Posterior vena cava (tissue), 2 donors: ENCODE data around the gene GIMAP2. TPM values are rescaled to one million over a fixed set of nuclear protein-coding genes. Genes with fewer than 3 reads are reported as not detected.

Experiments used
- DNase-seq: peaks from one replicate; pipeline ENCODE4 v3.0.0-alpha.2; 2020; ENCODE audit warnings: low spot score
- intact Hi-C, 2 donors: fragments of 100-400 bp; cut with DNase I; formaldehyde crosslinking; loops; one replicate each; pipeline versions ENCODE4 v1.14.1 to v1.14.2; 2022 to 2023
- total RNA-seq, 2 donors: library from RNA; stranded (reverse); fragmentation: NEBNext Ultra II Directional; extraction: Animal tissue kit (Norgen Biotek cat#: 25700); gene quantifications; one replicate each; pipeline ENCODE4 v1.2.1, GENCODE V29; 2021
- donor health status: DM: yes; HTN: yes; CAD: no.
- donor health status: DM: yes; HTN: yes; CAD: no.

Gene GIMAP2
- total RNA-seq, 2 donors from 2014 or later: 8.3 to 12.2 TPM

DNA sequence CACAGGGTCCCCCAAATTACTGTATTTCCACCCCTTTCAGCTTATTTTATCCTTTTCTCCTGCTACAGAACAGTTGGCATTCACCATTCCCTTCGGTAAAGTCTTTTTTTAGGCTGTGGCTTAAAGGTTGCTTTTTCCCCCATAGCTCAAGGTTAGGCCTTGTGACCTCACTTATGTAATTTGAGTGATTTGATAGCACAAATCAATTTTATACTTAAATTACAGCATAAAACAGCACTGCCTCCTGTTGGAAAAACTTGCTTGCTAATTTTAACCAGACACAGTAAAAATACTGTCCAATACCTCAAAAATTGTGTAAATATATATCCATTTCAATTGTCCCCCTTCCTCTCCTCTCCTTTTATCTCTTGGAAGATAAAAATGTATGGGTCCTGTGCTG lies 38.0 kb downstream of the GIMAP2 start:
- DNase-seq: no peak
- intact Hi-C loops: no loop called here

DNA sequence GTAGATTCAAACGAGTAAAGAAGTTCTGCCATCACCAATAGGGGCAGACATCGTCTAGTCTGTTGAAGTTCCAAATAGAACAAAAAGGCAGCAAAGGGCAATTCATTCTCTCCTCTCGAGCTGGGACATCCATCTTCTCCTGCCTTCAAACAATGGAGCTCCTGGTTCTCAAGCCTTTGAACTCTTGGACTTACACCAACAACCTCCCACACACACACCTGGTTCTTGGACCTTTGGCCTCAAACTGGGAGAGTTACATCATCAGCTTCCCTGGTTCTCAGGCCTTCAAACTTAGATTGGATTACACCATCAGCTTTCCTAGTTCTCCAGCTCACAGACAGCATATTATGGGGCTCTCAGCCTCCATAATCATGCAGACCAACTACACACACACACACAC lies 41.9 kb downstream of the GIMAP2 start:
- intact Hi-C loops: no loop called here
- DNase-seq: no peak

DNA sequence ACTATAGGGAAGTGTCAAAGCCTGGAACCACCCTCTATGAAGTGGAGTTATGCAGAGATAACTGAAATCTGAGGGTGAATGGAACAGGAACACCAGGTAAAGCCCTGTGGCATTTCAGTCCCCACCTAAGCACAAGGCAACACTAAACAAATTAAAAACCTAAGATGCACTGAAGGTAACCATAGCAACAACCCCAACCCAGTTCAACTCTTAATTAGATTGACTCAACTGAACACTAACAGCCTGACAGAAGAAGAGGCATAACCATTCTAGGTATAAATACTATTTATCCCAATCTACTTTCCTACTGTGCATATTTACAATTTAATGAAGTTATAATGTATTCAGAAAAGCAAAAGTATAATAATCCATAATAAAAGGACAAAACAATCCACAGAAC lies 42.5 kb downstream of the GIMAP2 start:
- intact Hi-C loops: no loop called here
- no peak for DNase-seq

DNA sequence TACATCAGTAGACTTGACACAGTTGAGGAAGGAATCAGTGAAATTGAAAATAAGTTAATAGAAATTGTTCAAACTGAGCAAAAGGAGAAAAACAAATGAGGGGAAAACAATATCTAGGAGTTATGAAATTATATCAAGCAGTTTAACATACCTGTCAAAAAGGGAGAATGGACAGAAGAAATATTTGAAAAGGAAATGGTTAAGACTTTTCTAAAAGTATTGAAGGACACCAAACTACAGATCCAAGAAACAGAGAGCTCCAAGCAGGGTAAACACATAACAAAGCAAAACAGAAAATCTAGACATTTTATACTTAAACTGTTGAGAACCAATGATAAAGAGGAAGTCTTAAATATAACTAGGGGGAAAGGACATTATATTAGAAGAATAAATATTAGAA lies 43.1 kb downstream of the GIMAP2 start:
- no peak for DNase-seq

DNA sequence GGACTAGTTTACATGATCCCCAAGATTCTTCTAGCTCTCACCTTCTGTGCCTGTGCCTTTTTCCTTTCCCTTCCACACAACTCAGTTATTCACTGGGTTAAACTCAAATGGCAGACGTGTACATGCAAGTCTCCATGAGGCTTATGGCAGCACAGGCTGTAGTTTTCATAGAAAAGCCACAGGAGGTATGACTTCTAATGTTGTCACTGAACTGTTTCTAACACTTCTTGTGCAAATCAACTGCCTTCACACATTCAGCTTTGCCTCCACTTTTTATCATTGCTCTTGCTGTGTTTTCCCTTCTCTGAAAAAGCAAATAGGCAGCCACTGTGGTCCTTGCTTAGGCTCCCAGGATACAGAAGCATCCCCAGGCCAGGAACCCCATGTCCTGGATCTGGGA lies 46.4 kb downstream of the GIMAP2 start:
- no peak for DNase-seq
- intact Hi-C loops: no loop called here

More for the DNA sequence above, 43.1 kb downstream of the GIMAP2 start:
- intact Hi-C loops: no loop called here

DNA sequence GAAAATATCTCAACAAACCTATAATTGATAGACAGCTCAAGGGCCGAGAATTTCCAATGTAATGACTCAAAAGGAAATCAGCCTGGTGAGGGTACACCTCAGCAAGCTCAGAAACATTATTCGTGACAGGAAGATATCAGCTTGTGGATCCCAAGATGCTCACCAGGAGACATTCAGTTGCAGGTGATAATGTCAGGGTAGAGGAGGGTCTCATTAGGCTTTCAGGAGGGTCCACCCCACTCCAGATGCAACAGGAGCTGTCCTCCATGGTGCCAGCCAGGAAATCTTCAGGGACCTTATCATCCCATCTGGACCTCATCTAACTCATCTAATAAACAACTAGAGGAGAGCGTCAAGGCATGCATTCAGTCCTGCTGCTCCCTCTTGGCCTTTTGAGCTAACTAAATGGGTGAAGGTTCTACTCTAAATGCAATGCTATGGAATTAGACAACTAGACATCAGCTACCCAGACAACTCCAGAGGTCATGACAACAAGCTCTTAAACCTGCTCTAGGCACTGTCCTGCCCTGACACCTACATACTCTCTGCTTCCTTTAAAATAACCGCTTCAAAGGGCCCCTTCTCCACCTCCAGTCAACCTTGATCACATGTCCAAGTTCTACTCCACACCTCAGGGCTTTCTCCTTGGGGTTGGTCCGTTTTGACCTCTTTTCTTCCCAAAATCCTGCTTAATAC lies 47.4 kb downstream of the GIMAP2 start:
- intact Hi-C loops: no loop called here
- no peak for DNase-seq

DNA sequence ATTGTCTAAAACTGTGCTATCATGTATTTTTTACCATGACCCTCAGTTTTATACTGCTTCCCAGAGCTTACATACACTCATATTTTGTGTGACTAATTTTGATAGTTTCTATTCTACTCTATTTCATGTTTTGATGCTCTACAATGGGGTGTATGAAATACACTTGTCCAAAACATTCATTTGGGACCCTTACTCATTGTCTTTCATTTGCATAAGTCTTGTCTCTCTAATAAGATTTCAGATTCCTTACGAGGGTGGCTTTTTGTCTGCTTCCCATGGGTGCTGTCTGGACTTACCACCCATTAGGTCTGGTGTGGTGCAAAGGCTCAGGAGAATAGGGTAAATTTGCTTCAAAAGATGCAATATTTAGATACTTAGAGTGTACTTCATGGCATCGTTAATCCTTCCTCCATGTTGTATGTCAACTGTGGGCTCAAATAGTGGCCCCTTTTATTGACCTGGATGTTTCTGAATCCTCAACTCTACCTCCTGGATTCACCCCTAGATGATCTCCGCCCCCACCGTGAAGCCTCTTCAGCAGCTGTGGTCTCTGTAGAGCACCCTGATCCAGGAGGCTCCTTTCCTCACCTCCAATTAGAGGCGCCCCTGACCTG lies 48.1 kb downstream of the GIMAP2 start:
- intact Hi-C loops: no loop called here
- DNase-seq: no peak

DNA sequence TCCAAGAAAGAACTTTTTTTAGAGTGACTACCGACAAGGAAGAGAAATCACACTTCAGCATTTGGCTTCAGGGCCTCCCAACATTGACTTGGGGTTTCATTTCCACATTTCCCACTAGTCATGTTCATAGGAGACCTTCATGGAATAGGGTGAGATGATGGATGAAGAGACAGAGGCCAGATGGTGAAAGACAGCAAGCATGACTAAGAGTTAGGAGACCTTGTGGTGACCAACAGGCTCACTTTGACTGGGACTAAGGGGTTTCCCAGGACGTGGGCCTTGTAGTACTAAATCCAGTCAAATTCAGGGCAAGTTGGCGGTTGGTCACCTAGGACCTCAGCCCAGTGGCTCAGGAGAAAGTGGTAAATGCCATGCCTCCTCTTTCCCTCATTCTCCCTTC lies 48.7 kb downstream of the GIMAP2 start:
- intact Hi-C loops: no loop called here
- no peak for DNase-seq

DNA sequence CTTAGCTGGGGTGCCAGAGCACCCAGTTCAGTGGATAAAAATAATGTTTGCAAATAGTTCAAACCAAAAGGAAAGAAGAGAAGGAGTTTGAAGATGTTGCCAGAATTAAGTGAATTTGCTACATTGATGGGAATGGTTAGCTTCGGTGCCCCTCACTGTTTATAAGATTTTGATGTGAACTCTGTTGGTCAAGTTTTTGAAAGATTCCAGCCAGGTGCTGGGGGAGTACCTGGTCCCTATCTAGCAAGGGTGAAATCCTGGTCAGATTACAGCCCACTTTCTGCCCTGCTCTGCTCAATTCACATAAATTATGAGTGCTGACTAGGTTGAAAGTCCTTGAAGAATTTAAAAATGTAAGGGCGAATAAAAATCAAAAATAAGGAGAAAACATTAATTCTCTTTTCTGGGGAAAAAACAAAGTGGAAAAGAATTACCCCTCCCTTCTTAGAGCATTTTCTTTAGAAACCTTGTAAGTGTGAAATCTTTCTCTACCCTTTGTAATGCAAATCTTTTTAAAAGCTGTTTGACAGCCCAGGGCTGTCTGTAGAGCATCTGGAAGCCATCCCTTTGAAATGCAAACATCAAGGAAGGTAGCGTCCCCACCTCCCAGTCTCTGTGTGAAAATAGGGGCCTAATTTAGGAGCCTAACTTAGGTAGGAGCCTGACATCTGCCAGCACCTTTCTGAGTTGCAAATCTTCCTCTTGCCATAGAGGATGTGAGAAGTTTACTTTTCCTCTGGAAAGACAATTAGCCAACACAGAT lies 50.3 kb downstream of the GIMAP2 start:
- intact Hi-C loops: no loop called here
- DNase-seq: no peak

DNA sequence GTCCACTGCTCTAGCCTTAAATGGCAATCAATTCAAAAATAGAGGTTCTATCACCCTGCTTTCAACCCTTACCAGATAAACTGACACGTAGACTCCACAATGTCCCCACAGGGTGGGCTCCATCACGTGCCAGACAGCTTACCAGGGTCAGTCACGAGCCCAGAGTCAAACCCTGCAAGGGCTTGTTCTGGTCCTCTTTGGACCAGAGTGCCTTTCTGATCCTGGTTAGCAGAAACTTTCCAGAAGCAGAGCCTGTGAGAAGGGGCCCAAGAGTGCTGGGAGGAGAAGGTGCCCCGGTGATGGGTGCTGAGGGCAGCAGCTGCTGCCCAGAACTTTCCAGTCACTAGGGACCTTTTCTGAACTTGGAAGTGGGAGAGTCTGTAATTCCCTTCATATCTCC lies 51.4 kb downstream of the GIMAP2 start:
- intact Hi-C loops: no loop called here
- no peak for DNase-seq

DNA sequence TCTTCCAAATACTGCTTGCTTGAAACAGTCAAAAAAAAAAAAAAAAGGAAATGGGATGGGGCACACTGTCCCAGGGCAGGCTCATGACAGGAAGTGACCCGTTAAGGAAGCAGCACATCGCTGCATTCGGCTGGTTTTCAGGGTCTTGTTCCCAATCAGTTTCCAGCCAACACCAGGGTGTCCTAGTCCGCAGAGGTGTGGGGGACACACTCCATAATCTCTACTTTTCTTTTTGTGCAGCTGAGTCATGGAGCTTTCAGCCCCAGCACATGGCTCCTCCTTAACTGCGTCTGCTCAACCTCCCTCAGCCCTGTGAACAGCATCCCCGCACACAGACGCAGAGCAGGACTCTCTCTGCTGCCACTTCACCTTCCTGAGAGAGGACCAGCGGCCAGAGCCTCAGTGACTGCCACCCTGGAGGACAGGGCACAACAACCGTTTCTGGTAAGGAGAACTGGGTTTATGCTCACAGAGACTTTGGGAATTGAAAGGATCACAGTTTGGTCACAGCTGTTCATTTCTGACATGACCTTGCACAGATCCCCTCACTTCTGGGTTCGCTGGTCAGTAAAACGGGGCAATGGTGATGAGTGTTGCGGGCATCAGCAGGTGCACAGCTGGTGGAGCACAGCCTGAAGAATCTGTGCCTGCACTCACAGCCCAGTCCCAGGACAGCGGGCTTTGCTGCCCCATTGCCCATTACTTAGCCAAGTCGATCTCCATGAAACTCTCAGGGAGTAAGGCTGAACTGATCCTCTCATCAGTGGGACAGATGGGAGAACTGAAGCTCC lies 52.0 kb downstream of the GIMAP2 start, which contains the start of gene GIMAP5:
Gene GIMAP5, plus strand, starts transcription at position 154 of the 791 bp plus-strand sequence. CDS start 3,467 bp downstream, outside the sequence.
- no peak for DNase-seq
- intact Hi-C loops: no loop called here

DNA sequence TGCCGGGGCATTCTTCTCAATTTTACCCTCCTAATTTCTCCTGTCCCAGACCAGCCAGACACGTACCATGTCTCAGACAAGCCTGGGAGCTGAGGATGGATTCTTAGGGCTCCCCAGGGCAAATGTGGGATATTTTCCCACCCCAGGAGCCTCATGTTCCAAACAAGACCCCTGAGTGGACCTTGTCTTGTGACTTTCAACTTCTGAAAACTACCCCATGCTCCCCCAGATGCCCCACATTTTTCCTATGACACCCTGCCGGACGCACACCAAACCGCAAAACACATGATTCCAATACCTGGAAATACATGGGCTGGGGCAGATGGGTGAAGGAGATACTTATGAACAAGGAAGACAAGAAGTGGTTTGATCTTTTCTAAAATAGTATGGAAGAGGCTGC lies 52.6 kb downstream of the GIMAP2 start:
- intact Hi-C loops: no loop called here
- DNase-seq: no peak

DNA sequence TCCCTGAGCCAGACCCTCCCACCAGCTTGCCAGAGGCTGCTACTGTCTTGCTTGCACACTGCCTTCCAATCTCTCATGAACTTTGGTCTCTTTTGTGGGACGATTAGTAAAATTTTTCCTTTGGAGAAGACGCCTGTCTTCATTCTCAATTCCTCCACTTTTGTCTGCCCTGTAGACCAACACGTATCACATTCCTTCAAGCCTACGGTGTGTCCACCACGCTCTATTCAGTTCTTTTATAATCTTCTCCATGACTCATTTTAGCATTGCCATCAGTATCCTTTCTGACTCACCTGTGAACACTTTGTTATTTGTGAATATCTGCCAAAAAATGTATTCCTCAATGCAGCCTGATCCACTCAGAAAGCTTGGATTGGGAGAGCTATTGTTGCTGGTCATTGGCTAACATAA lies 53.1 kb downstream of the GIMAP2 start:
- intact Hi-C loops: no loop called here

DNA sequence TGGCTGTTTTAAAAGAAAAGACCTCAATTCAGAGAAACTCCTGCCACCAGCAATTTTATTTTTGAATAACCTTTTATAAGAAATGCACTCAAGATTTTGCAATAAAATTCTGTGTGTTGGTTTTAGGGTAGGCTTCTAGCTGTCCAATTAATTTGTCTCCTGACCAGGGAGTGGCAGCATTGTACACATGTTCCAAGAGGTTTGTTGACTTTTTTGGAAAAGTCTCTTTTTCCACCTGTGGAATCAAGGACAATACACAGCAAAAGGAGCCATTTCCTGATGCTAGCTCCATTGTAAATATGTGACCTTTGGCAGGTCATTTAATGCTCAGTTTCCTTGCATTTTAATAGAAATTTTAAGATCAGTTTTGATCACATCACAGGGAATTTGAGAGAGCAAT lies 53.5 kb downstream of the GIMAP2 start:
- DNase-seq: no peak
- intact Hi-C loops: no loop called here

More for the DNA sequence above, 53.1 kb downstream of the GIMAP2 start:
- no peak for DNase-seq

DNA sequence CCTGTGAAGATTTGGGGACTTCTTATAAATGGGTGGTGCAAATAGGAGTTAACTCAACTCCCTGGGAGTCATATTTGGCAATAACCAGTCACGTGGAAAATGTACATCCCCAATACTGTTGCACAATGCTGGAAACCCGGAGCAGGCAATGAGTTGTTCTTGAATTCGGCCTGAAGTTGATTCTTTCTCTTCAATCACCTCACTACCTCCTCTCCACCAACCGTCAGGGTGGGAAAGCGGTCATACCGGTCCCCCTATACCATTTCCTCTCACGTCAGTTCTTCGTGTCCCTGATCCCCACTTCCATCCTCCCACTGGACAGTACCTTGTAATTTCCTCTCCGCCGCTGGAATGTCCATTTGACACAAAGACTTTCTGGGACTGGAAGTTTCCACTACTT lies 54.5 kb downstream of the GIMAP2 start:
- intact Hi-C loops: no loop called here
- DNase-seq: no peak

DNA sequence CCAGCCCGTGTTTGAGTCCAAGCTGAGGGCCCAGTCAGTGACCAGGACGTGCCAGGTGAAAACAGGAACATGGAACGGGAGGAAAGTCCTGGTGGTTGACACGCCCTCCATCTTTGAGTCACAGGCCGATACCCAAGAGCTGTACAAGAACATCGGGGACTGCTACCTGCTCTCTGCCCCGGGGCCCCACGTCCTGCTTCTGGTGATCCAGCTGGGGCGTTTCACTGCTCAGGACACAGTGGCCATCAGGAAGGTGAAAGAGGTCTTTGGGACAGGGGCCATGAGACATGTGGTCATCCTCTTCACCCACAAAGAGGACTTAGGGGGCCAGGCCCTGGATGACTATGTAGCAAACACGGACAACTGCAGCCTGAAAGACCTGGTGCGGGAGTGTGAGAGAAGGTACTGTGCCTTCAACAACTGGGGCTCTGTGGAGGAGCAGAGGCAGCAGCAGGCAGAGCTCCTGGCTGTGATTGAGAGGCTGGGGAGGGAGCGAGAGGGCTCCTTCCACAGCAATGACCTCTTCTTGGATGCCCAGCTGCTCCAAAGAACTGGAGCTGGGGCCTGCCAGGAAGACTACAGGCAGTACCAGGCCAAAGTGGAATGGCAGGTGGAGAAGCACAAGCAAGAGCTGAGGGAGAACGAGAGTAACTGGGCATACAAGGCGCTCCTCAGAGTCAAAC lies 56.9 kb downstream of the GIMAP2 start:
- intact Hi-C loops: no loop called here
- no peak for DNase-seq
